B cell (primary cell): Measurements from ENCODE around the gene CDADC1.

ENCODE experiments used
- EZH2 ChIP-seq: IDR thresholded peaks from 2 replicates; pipeline ENCODE4 v1.6.1; 2012; ENCODE audit warnings: borderline replicate concordance, low read depth, mild to moderate bottlenecking, moderate library complexity, low read length; ENCODE audit not compliant: insufficient read depth, poor library complexity, severe bottlenecking
- TF ChIP-seq, protein P1 (sequence below): fragments of 200-600 bp; IDR thresholded peaks from one replicate; pipeline ENCODE4 v1.8.0; 2022; ENCODE audit warnings: antibody characterized with exemption, mild to moderate bottlenecking

DNA sequence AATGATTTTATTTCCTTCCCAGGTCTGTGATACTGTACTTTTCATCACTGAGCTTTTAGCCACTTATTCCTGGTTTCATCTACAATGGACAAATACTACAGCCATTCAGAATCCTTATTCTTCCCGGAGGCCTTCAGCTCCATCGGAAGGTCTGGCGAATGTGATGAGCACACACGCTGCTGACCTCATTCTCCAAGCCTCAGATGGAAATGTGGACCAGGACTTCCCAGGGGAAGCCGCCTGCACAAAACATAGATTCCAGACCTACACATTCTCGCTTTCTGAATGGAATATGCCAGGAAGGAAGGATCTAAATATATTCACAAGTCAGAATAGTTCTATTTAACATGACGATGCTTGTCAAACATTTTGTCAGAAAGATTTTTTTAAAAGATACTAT lies 75.6 kb downstream of the CDADC1 start:
- TF ChIP-seq, protein P1, sequence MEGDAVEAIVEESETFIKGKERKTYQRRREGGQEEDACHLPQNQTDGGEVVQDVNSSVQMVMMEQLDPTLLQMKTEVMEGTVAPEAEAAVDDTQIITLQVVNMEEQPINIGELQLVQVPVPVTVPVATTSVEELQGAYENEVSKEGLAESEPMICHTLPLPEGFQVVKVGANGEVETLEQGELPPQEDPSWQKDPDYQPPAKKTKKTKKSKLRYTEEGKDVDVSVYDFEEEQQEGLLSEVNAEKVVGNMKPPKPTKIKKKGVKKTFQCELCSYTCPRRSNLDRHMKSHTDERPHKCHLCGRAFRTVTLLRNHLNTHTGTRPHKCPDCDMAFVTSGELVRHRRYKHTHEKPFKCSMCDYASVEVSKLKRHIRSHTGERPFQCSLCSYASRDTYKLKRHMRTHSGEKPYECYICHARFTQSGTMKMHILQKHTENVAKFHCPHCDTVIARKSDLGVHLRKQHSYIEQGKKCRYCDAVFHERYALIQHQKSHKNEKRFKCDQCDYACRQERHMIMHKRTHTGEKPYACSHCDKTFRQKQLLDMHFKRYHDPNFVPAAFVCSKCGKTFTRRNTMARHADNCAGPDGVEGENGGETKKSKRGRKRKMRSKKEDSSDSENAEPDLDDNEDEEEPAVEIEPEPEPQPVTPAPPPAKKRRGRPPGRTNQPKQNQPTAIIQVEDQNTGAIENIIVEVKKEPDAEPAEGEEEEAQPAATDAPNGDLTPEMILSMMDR = no peak
- no peak for TF ChIP-seq EZH2
